SK-N-SH treated with all-trans-retinoic acid at 6 μM for 48 hours (cell line): Measurements from ENCODE around the gene CIB1.
A peak's percentile ranks its signal among the peaks of the same experiment; 100 is the strongest.

ENCODE experiments used
- ATAC-seq: fragments of 200-7000 bp; cut with Tn5 transposase; 3 replicates; pipeline ENCODE4 v1.9.1; 2020; ENCODE audit warnings: mild to moderate bottlenecking, moderate library complexity
- ARNTL ChIP-seq: fragments of 450-650 bp; formaldehyde crosslinking; IDR thresholded peaks from 2 replicates; pipeline ENCODE4 v1.5.0; 2020; ENCODE audit warnings: low read depth, mild to moderate bottlenecking, moderate library complexity, borderline replicate concordance
- BACH2 ChIP-seq: fragments of 250-450 bp; sonication (Bioruptor Pico); IDR thresholded peaks from 2 replicates; pipeline ENCODE4 v1.9.0; 2021; ENCODE audit warnings: mild to moderate bottlenecking, borderline replicate concordance
- CREB5 ChIP-seq: fragments of 250-450 bp; sonication (Bioruptor Pico); IDR thresholded peaks from 2 replicates; pipeline ENCODE4 v1.5.1; 2020; ENCODE audit warnings: low read depth, mild to moderate bottlenecking, moderate library complexity
- CSDC2 ChIP-seq: fragments of 250-450 bp; sonication (Bioruptor Pico); IDR thresholded peaks from 2 replicates; pipeline ENCODE4 v1.5.0; 2020; ENCODE audit warnings: mild to moderate bottlenecking, moderate library complexity
- ESRRG ChIP-seq: fragments of 250-450 bp; sonication (Bioruptor Pico); IDR thresholded peaks from 2 replicates; pipeline ENCODE4 v1.6.1; 2021; ENCODE audit warnings: mild to moderate bottlenecking
- GLIS3 ChIP-seq: fragments of 250-450 bp; sonication (Bioruptor Pico); IDR thresholded peaks from 2 replicates; pipeline ENCODE4 v1.5.0; 2020; ENCODE audit warnings: mild to moderate bottlenecking, moderate library complexity
- ISL1 ChIP-seq: fragments of 250-450 bp; sonication (Bioruptor Pico); IDR thresholded peaks from 2 replicates; pipeline ENCODE4 v2.1.2; 2022; ENCODE audit warnings: mild to moderate bottlenecking, moderate library complexity
- OSR1 ChIP-seq: fragments of 250-450 bp; sonication (Bioruptor Pico); IDR thresholded peaks from 2 replicates; pipeline ENCODE4 v1.8.0; 2022; ENCODE audit warnings: moderate library complexity, mild to moderate bottlenecking, inconsistent platforms
- POU6F1 ChIP-seq: fragments of 250-450 bp; sonication (Bioruptor Pico); IDR thresholded peaks from 2 replicates; pipeline ENCODE4 v1.8.0; 2021; ENCODE audit warnings: low read depth, mild to moderate bottlenecking, moderate library complexity, borderline replicate concordance
- PPARA ChIP-seq: fragments of 250-450 bp; sonication (Bioruptor Pico); IDR thresholded peaks from 2 replicates; pipeline ENCODE4 v1.5.0; 2020; ENCODE audit warnings: mild to moderate bottlenecking, borderline replicate concordance
- RARB ChIP-seq: fragments of 250-450 bp; sonication (Bioruptor Pico); IDR thresholded peaks from 2 replicates; pipeline ENCODE4 v1.8.0; 2021; ENCODE audit warnings: mild to moderate bottlenecking, moderate library complexity
- SNAI2 ChIP-seq: fragments of 250-450 bp; sonication (Bioruptor Pico); IDR thresholded peaks from 2 replicates; pipeline ENCODE4 v1.5.0; 2020; ENCODE audit warnings: mild to moderate bottlenecking, moderate library complexity
- TCF4 ChIP-seq: fragments of 250-450 bp; sonication (Bioruptor Pico); IDR thresholded peaks from 2 replicates; pipeline ENCODE4 v1.8.0; 2021; ENCODE audit warnings: mild to moderate bottlenecking, moderate library complexity, borderline replicate concordance
- TOX ChIP-seq: fragments of 250-450 bp; sonication (Bioruptor Pico); IDR thresholded peaks from 2 replicates; pipeline ENCODE4 v1.8.0; 2021; ENCODE audit warnings: mild to moderate bottlenecking, moderate library complexity, borderline replicate concordance
- ZC3H10 ChIP-seq: fragments of 250-450 bp; sonication (Bioruptor Pico); IDR thresholded peaks from 2 replicates; pipeline ENCODE4 v1.5.1; 2021; ENCODE audit warnings: mild to moderate bottlenecking, moderate library complexity
- ZFP3 ChIP-seq: fragments of 250-450 bp; sonication (Bioruptor Pico); IDR thresholded peaks from 2 replicates; pipeline ENCODE4 v1.5.0; 2020; ENCODE audit warnings: mild to moderate bottlenecking, moderate library complexity
- ZFP30 ChIP-seq: fragments of 450-650 bp; formaldehyde crosslinking; IDR thresholded peaks from 2 replicates; pipeline ENCODE4 v1.5.0; 2022; ENCODE audit warnings: mild to moderate bottlenecking, moderate library complexity
- ZNF565 ChIP-seq: fragments of 450-650 bp; formaldehyde crosslinking; conservative IDR thresholded peaks from 2 replicates; pipeline ENCODE4 v1.5.0; 2020; ENCODE audit warnings: low read depth, mild to moderate bottlenecking, moderate library complexity
- ZNF70 ChIP-seq: fragments of 450-650 bp; formaldehyde crosslinking; IDR thresholded peaks from 2 replicates; pipeline ENCODE4 v1.5.0; 2020; ENCODE audit warnings: mild to moderate bottlenecking, moderate library complexity
- ZNF8 ChIP-seq: fragments of 450-650 bp; formaldehyde crosslinking; IDR thresholded peaks from 2 replicates; pipeline ENCODE4 v1.5.0; 2020; ENCODE audit warnings: mild to moderate bottlenecking, moderate library complexity
- TF ChIP-seq, protein P1 (sequence below): fragments of 250-450 bp; sonication (Bioruptor Pico); IDR thresholded peaks from 2 replicates; pipeline ENCODE4 v1.5.0; 2020; ENCODE audit warnings: mild to moderate bottlenecking, moderate library complexity
- TF ChIP-seq, protein P2 (sequence below): fragments of 250-450 bp; sonication (Bioruptor Pico); IDR thresholded peaks from 2 replicates; pipeline ENCODE4 v1.8.0; 2020; ENCODE audit warnings: mild to moderate bottlenecking, moderate library complexity, borderline replicate concordance
- TF ChIP-seq, protein P3 (sequence below): fragments of 250-450 bp; sonication (Bioruptor Pico); IDR thresholded peaks from 2 replicates; pipeline ENCODE4 v1.5.1; 2021; ENCODE audit warnings: mild to moderate bottlenecking, moderate library complexity

Gene CIB1

GRCh38 chr15:90211009-90211408, 22.7 kb downstream of the CIB1 start:
- TF ChIP-seq ZNF70 (CRISPR knock-in tag) (no peak), ZNF565 (CRISPR knock-in tag) (no peak), BACH2 (no peak), ZFP3 (CRISPR knock-in tag) (no peak), OSR1 (CRISPR knock-in tag) (no peak), RARB (no peak), CREB5 (no peak), ARNTL (CRISPR knock-in tag) (no peak), ZFP30 (CRISPR knock-in tag) (no peak), CSDC2 (no peak), POU6F1 (CRISPR knock-in tag) (no peak), ESRRG (CRISPR knock-in tag) (no peak), SNAI2 (CRISPR knock-in tag) (no peak), ZC3H10 (no peak)
- TF ChIP-seq, protein P1, sequence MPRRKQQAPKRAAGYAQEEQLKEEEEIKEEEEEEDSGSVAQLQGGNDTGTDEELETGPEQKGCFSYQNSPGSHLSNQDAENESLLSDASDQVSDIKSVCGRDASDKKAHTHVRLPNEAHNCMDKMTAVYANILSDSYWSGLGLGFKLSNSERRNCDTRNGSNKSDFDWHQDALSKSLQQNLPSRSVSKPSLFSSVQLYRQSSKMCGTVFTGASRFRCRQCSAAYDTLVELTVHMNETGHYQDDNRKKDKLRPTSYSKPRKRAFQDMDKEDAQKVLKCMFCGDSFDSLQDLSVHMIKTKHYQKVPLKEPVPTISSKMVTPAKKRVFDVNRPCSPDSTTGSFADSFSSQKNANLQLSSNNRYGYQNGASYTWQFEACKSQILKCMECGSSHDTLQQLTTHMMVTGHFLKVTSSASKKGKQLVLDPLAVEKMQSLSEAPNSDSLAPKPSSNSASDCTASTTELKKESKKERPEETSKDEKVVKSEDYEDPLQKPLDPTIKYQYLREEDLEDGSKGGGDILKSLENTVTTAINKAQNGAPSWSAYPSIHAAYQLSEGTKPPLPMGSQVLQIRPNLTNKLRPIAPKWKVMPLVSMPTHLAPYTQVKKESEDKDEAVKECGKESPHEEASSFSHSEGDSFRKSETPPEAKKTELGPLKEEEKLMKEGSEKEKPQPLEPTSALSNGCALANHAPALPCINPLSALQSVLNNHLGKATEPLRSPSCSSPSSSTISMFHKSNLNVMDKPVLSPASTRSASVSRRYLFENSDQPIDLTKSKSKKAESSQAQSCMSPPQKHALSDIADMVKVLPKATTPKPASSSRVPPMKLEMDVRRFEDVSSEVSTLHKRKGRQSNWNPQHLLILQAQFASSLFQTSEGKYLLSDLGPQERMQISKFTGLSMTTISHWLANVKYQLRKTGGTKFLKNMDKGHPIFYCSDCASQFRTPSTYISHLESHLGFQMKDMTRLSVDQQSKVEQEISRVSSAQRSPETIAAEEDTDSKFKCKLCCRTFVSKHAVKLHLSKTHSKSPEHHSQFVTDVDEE (CRISPR knock-in tag), result no peak
- 0 out of 3 replicates have a peak, but pooled peaks have one; percentile 10 for ATAC-seq

DNA sequence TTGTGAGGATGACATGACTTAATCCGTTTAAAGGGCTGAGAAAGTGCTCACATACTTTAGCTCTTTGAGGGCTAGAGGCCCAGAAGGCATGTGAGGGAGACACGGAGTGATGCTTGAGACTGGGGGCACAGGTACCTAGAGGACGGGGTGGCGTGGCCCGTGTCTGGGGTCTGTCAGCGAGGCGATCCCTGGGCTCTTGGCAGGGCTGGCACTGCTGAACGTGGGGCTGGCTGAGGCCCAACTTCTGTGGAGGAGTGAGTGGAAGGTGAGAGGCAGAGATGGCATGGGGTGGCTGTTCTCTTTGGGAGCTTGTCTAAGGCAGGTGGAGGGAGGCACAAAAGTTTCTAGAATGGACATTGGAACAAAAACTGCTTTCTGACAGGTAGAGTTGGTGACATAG, 23.1 kb downstream of the CIB1 start:
- ATAC-seq, result no peak; the same call in 1 of the 3 replicates
- TF ChIP-seq ZFP3 (CRISPR knock-in tag) (no peak), RARB (no peak), ZNF8 (CRISPR knock-in tag) (no peak), ISL1 (CRISPR knock-in tag) (no peak), GLIS3 (CRISPR knock-in tag) (no peak), TCF4 (CRISPR knock-in tag) (no peak), PPARA (no peak), ZC3H10 (no peak), BACH2 (no peak), ESRRG (CRISPR knock-in tag) (no peak), ARNTL (CRISPR knock-in tag) (no peak), POU6F1 (CRISPR knock-in tag) (no peak), TOX (no peak)
- TF ChIP-seq, protein P2, sequence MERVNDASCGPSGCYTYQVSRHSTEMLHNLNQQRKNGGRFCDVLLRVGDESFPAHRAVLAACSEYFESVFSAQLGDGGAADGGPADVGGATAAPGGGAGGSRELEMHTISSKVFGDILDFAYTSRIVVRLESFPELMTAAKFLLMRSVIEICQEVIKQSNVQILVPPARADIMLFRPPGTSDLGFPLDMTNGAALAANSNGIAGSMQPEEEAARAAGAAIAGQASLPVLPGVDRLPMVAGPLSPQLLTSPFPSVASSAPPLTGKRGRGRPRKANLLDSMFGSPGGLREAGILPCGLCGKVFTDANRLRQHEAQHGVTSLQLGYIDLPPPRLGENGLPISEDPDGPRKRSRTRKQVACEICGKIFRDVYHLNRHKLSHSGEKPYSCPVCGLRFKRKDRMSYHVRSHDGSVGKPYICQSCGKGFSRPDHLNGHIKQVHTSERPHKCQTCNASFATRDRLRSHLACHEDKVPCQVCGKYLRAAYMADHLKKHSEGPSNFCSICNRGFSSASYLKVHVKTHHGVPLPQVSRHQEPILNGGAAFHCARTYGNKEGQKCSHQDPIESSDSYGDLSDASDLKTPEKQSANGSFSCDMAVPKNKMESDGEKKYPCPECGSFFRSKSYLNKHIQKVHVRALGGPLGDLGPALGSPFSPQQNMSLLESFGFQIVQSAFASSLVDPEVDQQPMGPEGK (CRISPR knock-in tag), result no peak
- TF ChIP-seq, protein P3, sequence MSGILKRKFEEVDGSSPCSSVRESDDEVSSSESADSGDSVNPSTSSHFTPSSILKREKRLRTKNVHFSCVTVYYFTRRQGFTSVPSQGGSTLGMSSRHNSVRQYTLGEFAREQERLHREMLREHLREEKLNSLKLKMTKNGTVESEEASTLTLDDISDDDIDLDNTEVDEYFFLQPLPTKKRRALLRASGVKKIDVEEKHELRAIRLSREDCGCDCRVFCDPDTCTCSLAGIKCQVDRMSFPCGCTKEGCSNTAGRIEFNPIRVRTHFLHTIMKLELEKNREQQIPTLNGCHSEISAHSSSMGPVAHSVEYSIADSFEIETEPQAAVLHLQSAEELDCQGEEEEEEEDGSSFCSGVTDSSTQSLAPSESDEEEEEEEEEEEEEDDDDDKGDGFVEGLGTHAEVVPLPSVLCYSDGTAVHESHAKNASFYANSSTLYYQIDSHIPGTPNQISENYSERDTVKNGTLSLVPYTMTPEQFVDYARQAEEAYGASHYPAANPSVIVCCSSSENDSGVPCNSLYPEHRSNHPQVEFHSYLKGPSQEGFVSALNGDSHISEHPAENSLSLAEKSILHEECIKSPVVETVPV (CRISPR knock-in tag), result no peak
- TF ChIP-seq, protein P1 (CRISPR knock-in tag), result no peak
